Nucleus accumbens (tissue), 56 donors: ENCODE measurements around the gene HES6.
"Not testable (repeated sequence)": the region's sequence is repeated elsewhere in the genome, so short reads cannot be mapped to it uniquely, and the experiment has no call there.

Experiments
- DNase-seq, 56 donors: peaks; one replicate each; lab custom pipeline; 2025; lab: John Stamatoyannopoulos, UW

The HES6 gene

DNA sequence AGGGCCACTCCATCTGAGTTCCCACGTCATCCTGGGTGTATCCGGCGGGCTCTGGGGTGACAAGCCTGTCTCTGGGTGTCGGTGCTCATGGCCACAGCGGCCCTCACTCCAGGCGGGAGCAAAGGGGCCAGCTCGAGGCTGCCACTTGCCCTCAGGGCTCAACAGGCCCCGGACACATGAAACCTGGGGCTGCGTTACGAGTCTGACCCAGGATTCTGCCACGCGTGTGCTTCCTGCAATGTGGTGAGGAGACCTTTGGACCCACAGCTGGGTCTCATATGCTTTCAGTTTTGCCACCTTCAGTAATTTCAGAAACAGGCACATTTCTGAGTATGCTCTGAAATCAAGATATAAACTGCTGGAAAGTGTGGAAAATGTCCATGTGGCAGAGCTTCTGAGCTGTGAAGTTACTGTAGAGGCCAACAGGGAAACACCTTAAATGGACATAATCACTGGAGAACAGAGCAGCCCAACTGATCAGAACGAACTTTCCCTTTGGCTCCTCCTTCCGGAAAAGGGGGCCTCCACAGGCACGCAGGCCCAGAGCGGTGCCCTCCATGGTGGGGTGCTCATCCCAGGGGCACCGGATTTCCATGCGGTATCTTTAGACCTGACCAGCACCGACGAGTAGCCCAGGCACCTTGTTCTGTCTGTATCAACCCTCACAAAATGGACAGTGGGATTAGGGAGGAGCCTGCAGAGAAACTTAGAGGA is 34.5 kb upstream of the HES6 start:
- no peak for DNase-seq

DNA sequence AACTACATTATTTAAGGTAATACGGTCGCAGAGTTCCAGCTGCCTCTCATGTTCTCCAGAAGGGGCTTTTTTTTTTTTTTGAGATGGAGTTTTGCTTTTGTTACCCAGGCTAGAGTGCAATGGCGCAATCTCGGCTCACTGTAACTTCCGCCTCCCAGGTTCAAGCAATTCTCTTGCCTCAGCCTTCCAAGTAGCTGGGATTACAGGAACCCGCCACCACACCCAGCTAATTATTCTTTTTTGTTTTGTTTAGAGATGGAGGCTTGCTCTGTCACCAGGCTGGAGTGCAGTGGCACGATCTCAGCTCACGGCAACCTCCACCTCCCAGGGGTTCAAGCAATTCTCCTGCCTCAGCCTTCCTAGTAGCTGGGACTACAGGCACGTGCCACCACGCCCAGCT is 33.6 kb upstream of the HES6 start:
- not testable (repeated sequence) for DNase-seq

DNA sequence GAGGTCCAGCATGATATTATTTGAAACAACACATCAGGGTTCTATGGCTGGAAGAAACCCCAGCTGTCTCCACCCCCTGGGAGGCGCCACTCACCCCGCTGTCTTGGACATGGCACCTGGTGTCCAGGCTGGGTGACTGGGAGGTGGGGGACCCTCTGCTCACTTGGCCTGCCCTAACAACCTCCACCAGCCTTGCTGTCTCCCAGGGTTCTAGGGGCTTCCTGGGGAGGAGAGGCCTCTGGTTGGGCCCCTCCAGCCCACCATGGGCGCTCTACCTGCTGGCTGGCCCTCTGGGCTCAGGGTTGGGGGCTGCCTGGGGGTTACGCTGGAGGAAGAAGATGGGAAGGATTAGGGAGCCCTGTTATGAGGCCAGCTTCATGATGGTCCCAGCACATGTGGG is 32.3 kb upstream of the HES6 start:
- DNase-seq, result no peak

DNA sequence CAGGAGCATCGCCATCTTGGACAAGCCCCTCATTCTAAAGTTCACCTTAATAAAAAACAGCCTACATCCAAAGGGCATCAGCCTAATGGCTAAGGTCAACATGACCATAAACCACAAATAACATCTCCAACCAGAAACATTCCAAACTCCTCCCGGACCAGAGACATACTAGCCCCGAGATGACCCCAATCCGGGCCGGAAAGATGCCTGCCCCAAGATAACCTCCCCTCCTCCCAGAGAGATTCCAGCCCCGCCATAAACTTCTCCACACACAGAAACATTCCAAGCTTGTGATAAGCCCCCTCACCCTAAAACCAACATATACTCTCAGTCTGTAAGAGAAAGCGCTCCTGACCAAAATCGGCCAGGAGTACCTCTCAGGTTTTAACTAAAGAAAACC is 31.8 kb upstream of the HES6 start:
- not testable (repeated sequence) for DNase-seq

DNA sequence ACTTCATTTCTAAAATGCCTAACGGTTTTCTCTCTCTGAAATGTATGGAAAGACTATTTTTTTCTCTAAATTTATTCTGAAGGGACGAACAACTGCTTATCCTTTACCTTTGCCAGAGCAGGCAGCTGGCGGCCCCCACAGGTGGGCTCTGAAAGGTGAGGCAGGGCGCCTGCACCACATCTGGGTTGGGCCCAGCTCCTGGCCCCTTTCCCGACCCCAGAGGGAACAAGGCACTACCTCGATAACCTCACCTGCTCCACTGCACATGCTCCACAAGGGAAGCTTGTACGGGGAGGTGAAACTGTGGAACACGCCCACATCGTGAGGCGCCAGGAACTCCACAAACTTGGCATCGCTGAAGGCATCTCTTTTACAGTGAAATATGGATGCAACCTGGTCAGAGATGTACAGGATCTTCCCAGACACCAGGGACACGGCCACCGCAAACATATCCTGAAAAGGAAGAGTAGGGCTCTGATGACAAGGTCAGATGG is 31.3 kb upstream of the HES6 start:
- DNase-seq, result no peak

DNA sequence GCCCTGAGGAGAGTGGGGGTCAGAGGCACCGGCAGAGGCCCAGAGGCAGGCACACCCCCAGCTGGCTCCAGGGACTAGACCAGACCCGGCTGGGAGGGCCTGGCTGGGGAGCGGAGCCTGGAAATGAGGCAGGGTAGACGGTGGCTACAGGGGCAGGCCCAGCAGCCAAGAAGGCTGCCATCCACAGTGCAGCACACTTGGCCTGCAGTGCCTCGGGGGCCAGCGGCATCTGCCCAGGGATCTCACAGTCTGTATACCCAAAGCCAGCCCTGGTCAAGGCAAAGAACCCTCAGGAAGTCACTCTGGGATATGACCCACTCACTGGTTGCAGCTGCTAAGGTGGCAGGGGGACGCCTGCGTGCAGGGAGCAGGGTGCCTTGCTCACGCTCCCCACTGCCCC is 30.8 kb upstream of the HES6 start:
- DNase-seq, result no peak

DNA sequence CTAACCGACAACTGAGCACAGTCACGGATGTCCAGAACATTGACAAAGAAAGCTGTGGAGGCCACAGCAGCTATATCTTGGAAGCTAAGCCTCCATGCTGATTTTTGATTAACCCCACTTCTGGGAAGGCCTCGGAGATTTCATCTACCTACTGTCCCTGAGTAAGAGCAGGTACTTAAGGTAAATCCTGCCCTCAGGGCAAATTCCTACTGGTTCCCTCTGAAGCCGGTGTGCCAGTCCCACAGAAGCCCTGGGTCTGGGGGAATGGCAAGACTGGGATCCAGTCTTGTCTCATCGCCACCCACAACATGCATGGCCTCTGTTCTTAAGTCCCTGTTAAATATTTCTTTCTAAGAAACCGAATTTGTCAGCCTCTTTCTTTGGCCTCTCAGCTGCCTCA is 29.9 kb upstream of the HES6 start:
- no peak for DNase-seq

DNA sequence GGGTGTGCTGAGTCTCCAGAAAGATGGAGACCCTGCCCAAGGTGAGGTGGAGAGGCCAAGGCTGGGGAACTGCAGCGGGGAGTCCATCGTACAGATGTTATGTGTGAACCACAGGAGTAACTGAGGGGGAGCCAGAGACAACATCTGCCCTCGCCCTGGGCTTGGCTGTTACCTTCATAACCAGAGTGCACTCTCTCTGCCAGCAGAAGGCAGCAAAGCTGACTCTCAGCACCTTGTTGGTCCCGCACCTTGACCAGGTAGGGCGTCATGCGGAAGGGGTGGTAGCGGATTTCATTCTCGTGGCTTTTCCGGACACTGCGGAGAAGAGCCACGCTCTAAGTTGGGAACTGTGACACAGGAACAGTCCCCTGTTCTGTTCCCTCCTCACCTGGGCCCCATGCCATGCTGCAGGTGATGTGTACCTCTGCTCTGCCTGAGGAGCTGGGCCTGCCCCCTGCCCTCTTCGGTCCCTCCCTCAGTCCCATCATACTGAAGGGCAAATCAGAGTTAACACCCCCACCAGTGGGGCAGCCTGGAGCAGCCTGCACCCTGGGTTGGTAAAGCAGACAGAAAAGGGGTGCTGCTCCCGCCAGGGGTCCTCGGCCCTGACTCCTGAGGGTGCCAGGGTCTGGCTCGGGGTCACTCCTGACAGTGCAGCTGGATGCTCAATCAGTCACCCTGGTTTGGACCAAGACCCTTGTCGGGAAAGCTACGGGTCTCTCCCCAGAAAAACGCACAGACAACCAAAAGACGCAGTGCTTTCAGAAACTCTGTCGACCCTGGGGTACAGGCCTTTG is 28.2 kb upstream of the HES6 start:
- no peak for DNase-seq

DNA sequence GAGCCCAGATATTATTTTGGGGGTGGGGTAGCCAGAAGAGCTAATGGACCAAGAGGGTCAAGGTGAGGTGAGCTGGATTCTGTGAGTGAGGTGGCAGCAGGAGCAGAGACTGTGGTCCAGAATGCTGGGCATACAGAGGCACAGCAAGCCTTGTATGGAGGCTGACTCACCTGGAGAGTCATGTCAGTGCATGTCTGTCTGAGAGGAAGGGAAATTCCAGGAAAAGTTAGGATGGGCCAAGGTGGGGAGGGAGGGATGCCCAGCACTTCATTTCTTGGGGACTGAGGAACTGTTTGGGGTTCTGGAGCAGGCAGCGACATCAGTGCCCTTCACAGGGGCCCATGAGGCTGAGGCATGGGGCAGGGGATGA is 27.5 kb upstream of the HES6 start:
- DNase-seq, result no peak

DNA sequence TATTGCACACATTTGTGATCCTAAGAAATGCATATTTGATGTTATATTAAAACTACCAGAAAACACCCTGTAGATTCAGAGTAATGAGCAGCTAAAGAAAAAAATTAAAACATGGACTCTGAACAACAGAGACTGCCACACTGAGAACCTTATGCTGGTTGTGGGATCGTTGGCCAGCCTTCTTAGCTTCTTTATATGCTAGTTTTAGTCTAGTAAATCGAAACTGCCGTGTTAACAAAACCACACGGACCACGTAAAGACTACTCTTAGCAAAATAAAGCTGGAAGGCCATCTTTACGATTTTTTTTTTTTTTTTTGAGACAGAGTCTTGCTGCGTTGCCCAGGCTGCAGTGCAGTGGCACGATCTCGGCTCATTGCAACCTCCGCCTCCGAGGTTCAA is 25.8 kb upstream of the HES6 start:
- no peak for DNase-seq

DNA sequence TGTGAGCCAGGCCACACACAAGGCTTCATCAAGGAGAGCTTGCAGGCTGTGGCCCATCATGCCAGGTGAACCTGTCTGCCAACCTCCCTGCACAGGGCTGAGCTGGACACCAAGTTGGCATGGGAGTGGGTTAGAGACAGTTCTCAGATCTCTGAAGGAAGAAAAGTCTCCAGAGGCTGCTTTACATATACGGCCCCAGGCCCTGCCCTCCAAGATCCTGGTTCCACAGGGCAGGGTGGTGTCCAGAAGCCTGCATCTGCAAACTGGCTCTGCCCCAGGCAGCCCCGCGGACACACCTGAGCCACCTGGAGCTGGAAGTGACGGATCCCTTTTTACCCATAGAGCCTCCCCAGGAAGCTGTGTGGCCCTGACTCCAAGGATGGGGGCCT is 24.2 kb upstream of the HES6 start:
- no peak for DNase-seq

DNA sequence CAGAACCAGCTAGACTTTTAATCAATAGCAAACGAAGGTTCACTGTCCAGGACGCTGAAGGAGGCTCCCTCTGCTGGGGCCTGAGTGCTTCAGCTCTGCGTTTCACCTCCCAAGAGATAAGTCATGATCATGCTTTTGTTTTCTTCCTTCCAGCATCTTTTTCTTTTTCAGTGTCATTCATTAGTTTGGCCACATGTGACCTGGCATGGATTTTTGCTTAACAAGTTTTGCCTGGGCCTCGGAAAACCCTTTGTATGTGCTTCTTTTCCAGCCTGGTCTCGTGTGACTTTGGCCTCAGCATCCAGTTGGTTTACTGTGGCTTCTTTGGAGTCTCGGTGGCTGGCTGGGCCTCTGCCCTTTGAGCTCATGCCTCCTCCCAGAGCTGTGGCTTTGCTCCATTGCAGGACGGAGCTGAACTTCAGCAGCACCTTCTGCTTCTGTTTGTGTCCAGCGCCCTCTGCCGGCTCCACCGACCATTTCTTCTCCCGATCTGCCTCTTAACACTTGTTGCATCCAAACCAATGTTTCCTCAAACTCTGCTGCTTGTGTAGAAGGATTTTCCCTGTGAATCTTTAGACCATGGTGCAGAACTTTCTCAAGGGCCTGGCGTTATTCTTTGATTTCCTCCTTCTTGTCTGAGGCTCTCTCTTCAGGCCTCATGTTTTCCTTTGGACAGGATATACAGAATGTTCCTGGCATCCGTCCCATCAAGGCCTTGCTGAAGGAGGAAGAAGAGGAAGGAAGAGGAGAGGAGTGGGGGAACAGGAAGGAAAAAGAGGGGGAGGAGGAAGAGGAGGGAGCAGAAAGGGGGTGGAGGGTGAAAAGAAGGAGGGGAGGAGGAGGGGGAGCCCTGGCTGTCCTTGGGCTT is 23.6 kb upstream of the HES6 start:
- DNase-seq, result peak; percentile 33 to 95 (median 83)

DNA sequence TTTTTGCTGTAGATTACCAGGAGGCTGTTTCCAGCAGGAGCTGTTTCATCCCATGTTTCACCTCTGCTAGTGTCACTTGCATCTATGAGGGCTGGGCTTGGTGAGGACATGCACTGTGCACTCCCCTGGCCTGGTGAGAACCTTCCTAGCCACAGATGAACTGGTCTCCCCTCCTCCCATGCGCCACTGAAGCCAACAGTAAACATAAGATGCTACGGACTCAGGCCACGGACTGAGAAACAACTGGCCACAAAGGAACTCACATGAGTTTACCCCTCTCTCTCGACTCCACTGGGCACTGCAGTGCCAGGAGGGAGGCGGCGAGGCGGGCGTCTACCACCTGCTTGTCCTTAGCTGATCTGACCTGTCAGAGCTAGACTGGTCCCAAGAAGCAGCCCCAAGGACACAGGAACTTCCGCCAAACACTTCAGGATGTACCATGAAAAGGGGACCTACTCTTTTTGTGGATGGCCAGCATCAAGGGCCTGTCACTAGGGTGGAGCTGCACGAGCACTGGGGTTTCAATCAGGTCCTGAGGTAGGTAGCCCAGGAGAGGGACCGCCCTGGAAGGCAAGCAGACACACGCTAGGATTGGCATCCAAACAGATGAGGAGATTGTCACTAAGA is 22.8 kb upstream of the HES6 start:
- DNase-seq, result no peak

DNA sequence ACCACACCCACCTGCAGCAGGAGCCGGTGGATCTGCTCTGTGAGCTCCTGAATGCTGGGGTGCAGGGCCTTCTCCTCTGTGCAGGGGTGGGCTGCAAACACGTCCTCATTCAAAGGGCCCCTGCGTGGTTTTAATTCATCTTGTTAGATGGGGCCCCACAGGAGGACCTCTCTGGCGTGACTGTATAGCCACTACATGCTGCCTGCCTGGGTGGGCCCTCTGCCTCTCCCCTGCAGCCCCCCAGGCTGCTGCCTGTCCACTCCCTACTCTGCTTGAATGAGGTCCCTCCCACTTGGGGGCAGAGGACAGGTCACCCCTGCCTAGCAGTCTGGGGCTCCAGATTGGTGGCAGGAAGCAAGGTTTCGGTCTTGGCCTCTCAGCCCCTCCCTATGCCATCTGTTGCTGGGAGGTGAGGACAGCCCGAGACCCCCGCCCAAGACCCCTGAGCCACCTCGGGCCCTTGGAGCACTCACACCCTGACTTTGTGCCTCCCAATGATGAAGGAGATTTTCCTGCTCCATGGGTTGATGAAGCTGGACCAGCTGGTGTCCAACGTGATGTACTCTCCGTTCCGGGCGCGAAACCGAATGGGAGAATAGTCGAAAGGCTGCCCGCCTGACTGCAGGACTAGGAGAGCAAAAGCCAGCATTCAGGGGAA is 22.0 kb upstream of the HES6 start:
- no peak for DNase-seq

DNA sequence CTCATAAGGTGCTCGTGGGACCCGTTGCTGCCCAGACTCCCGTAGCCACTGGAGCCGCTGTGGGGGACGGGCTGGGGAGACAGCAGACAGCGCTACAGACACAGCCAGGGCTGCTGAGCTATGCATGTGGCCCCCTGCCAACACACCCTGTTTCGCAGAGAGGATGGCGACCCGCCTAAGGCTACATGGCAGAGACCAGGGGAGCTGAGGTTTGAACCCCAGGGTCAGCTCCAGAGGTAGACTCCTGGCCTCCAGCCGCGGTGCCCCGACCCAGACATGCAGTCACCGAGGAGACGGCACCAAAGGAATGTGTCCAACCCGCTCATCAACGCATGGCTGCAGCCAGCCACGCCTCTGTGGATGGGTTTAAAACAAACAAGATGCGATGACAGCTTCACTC is 21.0 kb upstream of the HES6 start:
- no peak for DNase-seq

DNA sequence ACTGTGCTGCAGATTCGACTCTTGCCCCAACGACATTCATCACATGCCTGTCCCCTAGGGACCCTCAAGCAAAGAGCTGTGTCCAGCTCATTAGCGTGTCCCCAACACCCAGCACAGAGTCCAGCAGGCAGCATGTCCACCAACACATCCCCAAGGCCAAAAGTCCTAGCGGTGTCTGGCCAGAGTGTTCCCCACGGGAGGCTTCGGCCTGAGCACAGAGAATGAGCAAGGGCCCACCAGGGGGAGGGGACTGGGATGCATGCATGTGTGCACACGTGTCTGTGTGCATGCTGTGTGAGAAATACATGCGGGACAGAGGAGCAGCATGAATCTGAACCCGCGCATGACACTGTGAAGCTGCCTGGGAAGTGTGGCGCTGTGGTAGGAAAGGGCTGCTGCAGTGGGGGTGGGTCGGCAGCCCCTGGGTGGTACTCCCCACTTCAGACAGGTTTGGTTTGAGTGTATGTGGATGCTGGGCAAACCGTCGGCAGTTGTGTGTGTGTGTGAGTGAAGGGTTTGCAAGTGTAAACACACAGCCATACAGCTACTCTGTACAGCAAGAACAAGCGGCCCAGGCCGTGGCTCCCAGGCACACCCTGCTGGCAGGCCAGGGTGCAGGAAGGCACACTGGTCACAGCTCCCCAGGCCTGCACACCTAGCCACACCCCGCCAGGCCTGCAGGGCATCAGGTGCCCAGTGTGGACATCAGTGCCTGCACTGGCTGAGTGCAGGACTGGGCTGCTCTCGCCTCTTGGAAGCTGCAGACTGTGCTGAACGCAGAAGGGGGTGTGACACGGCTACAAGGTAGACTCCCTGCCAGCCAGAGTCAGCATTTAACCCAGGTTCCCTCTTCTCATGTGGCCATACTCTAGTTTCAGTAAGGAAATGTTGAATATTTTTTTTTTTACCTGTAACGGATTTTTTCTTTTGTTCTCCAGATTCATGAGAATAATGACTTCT is 19.5 kb upstream of the HES6 start:
- no peak for DNase-seq

DNA sequence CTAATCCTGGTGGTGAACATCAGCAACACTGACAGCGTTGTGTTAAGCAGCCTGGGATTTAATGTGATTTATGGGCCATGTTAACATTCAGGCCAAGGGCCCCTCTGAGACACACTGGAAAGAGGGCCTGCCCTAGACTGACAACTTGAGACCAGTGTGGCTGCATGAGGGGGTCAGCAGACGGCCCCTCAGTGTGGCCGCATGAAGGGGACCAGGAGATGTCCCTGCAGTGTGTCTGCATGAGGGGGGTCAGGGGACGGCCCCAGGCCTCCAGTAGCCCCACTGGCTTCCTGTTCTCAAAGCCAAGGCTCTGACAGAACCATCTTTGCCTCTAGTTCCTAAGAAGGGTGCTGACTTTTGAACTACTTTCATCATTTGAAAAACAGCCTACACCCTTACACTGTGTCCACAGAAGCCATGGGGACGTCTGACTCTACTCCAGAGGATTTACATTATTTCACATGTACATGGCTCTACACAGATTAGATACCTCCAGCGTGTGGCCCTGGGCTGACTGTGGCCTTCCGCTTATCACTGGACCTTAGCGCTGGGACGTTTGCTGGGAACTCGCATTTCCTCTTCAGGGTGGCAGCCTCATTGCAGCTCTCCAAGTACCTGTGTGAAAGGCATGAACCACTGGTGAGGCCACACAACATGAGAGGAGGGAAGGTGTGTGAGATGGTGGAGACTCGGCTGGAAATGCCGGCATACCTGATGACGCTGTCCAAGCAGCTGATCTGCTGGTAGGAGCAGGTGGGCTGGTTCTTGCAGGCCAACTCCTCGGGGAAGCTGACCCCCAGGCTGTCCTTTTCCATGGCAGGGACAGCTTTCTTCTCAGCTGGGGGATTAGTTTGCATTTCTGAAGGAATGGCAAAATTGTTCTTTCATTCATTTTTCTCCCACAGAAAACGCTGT is 18.2 kb upstream of the HES6 start:
- no peak for DNase-seq

DNA sequence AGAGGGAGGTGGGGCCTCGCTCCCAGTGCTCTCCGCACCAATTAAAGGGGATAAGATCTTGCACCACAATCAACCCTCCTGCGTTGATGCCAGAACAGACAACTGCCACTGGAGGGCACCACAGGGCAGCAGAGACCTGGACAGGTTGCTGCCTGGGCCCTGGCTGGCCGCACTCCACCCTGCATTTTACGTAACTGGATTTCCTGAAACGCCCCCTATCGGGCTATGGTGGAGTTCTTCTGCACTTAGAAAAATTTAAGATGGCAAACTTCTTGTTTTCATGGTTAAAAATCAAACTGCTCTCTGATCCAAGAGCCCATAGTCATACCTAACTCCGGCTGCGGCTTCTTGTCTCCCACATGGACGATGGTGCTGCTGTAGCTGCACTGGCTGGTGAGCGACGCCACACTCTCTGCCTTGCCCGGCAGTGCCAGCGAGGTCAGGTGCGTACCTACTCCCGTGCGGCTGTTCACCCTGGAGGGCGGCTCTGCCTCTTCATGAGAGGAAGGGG is 16.8 kb upstream of the HES6 start:
- peak in 7 of 56 donors; percentile 12 to 43 (median 17) for DNase-seq
